Subcutaneous abdominal adipose tissue (tissue), 5 donors: ENCODE results near the gene SPATA6L.
A peak's percentile ranks its signal among the peaks of the same experiment; 100 is the strongest.
"Not testable (repeated sequence)": the region's sequence is repeated elsewhere in the genome, so short reads cannot be mapped to it uniquely, and the experiment has no call there.

Source experiments
- H3K27ac ChIP-seq: one replicate; pipeline ENCODE4 v1.7.0; 2013; ENCODE audit warnings: low read depth, mild to moderate bottlenecking, inconsistent platforms, low read length, moderate library complexity
- H3K27me3 ChIP-seq, 5 donors: one replicate each; pipeline ENCODE4 v1.7.0; 2013; ENCODE audit warnings: low read length in 5 of 5, inconsistent platforms in 1 of 5; ENCODE audit not compliant: control insufficient read depth in 5 of 5, insufficient read depth in 4 of 5
- H3K36me3 ChIP-seq, 5 donors: one replicate each; pipeline ENCODE4 v1.7.0; 2013; ENCODE audit warnings: low read length in 5 of 5; ENCODE audit not compliant: control insufficient read depth in 5 of 5, insufficient read depth in 5 of 5
- H3K4me1 ChIP-seq, 5 donors: one replicate each; pipeline ENCODE4 v1.7.0; 2013; ENCODE audit warnings: low read length in 5 of 5, mild to moderate bottlenecking in 3 of 5, moderate library complexity in 1 of 5; ENCODE audit not compliant: control insufficient read depth in 5 of 5, insufficient read depth in 5 of 5
- H3K4me3 ChIP-seq, 5 donors: one replicate each; pipeline ENCODE4 v1.7.0; 2013; ENCODE audit warnings: low read length in 5 of 5, low read depth in 1 of 5
- H3K9ac ChIP-seq, 5 donors: one replicate each; pipeline ENCODE4 v1.7.0; 2013; ENCODE audit warnings: low read length in 5 of 5, mild to moderate bottlenecking in 4 of 5, moderate library complexity in 3 of 5
- H3K9me3 ChIP-seq, 5 donors: one replicate each; pipeline ENCODE4 v1.7.0; 2013; ENCODE audit warnings: low read length in 5 of 5; ENCODE audit not compliant: control insufficient read depth in 5 of 5
- donor health status: healthy.
- donor health status: healthy.
- donor health status: healthy.
- donor health status: healthy.
- donor health status: healthy.

The SPATA6L gene

GRCh38 chr9:4662989-4663792, 3.1 kb downstream of the SPATA6L start:
- peaks cover 4 to 47% (median 43%) of the 10 kb centered on the region in 5 donors for H3K4me1 ChIP-seq
- no peaks in the 10 kb centered on the region for H3K9me3 ChIP-seq

GRCh38 chr9:4662108-4662988, 3.9 kb downstream of the SPATA6L start, which contains the start of gene PLPP6:
TSS of gene PLPP6 (plus strand) at chr9:4662294. CDS start at chr9:4662376, 82 bp downstream.
- peak within 1 kb of the TSS; percentile 64 to 79 (median 73) for H3K4me3 ChIP-seq
- peak within 1 kb of the TSS; percentile 48 to 81 (median 77) for H3K9ac ChIP-seq
- no peaks in the 10 kb centered on the region for H3K36me3 ChIP-seq
- peak within 1 kb of the TSS; percentile 65 for H3K27ac ChIP-seq
- peaks cover 4 to 47% (median 43%) of the 10 kb centered on the region in 5 donors for H3K4me1 ChIP-seq
- H3K27me3 ChIP-seq: no peaks in the 10 kb centered on the region
- no peaks in the 10 kb centered on the region for H3K9me3 ChIP-seq

More at GRCh38 chr9:4662989-4663792, 3.1 kb downstream of the SPATA6L start:
- H3K9ac ChIP-seq: peak overlapping the region in 2 of 5 donors; percentile 71 to 81
- peak overlapping the region; percentile 65 for H3K27ac ChIP-seq
- H3K27me3 ChIP-seq: no peaks in the 10 kb centered on the region
- no peaks in the 10 kb centered on the region for H3K36me3 ChIP-seq
- H3K4me3 ChIP-seq: peak overlapping the region; percentile 59 to 79 (median 73)

- Histone ChIP-seq H3K36me3 (no peaks in the 10 kb centered on the region), H3K9ac (peak overlapping the region in 4 of 5 donors; percentile 2 to 81 (median 74)), H3K9me3 (no peaks in the 10 kb centered on the region), H3K27me3 (no peaks in the 10 kb centered on the region), H3K27ac (peak overlapping the region; percentile 26), H3K4me3 (peak overlapping the region; percentile 64 to 79 (median 73)), H3K4me1 (peaks cover 4 to 45% (median 43%) of the 10 kb centered on the region in 5 donors)
Measured at GRCh38 chr9:4661611-4662010, 4.7 kb downstream of the SPATA6L start.

- no peak overlapping the region for H3K9ac ChIP-seq
- H3K4me1 ChIP-seq: peaks cover 4 to 43% (median 40%) of the 10 kb centered on the region in 5 donors
- no peaks in the 10 kb centered on the region for H3K36me3 ChIP-seq
- no peak overlapping the region for H3K27ac ChIP-seq
- H3K27me3 ChIP-seq: no peaks in the 10 kb centered on the region
- H3K4me3 ChIP-seq: no peak overlapping the region
- H3K9me3 ChIP-seq: no peaks in the 10 kb centered on the region
Measured at GRCh38 chr9:4661165-4661564, 5.1 kb downstream of the SPATA6L start.

GRCh38 chr9:4660665-4661064, 5.6 kb downstream of the SPATA6L start:
- H3K9me3 ChIP-seq, H3K9ac ChIP-seq, H3K27me3 ChIP-seq, H3K36me3 ChIP-seq, H3K27ac ChIP-seq, H3K4me3 ChIP-seq: not testable (repeated sequence)
- peaks cover 4 to 38% (median 35%) of the 10 kb centered on the region in 5 donors for H3K4me1 ChIP-seq

- H3K9ac ChIP-seq: no peak overlapping the region
- H3K27ac ChIP-seq: no peak overlapping the region
- no peaks in the 10 kb centered on the region for H3K9me3 ChIP-seq
- peaks cover 0 to 9% (median 7%) of the 10 kb centered on the region in 5 donors for H3K4me1 ChIP-seq
- no peaks in the 10 kb centered on the region for H3K27me3 ChIP-seq
- H3K4me3 ChIP-seq: no peak overlapping the region
- H3K36me3 ChIP-seq: no peaks in the 10 kb centered on the region
Measured at GRCh38 chr9:4657426-4658159, 8.7 kb downstream of the SPATA6L start.

- no peak overlapping the region for H3K9ac ChIP-seq
- H3K4me1 ChIP-seq: peaks cover 0 to 3% (median 2%) of the 10 kb centered on the region in 5 donors
- H3K27me3 ChIP-seq: no peaks in the 10 kb centered on the region
- H3K9me3 ChIP-seq: no peaks in the 10 kb centered on the region
- no peak overlapping the region for H3K4me3 ChIP-seq
- no peaks in the 10 kb centered on the region for H3K36me3 ChIP-seq
- H3K27ac ChIP-seq: no peak overlapping the region
Measured at GRCh38 chr9:4656621-4657020, 9.7 kb downstream of the SPATA6L start.

GRCh38 chr9:4656196-4656595, 10.1 kb downstream of the SPATA6L start:
- H3K9ac ChIP-seq, H3K4me3 ChIP-seq, H3K4me1 ChIP-seq, H3K27me3 ChIP-seq, H3K36me3 ChIP-seq, H3K27ac ChIP-seq, H3K9me3 ChIP-seq: not testable (repeated sequence)

- Histone ChIP-seq H3K36me3 (no peaks in the 10 kb centered on the region), H3K9ac (no peak overlapping the region), H3K9me3 (no peaks in the 10 kb centered on the region), H3K27ac (no peak overlapping the region), H3K4me1 (no peaks in the 10 kb centered on the region), H3K4me3 (no peak overlapping the region), H3K27me3 (peaks cover 0 to 3% (median 0%) of the 10 kb centered on the region in 5 donors)
Measured at GRCh38 chr9:4654538-4654937, 11.7 kb downstream of the SPATA6L start.
